GM19467 (cell line): ENCODE measurements around the gene BMAL1.
A peak's percentile ranks its signal among the peaks of the same experiment; 100 is the strongest.

Experiments used
- ATAC-seq: cut with Tn5 transposase; IDR thresholded peaks from one replicate; pipeline ENCODE4 v1.9.1; 2021; ENCODE audit warnings: mild to moderate bottlenecking, moderate library complexity; ENCODE audit not compliant: unreplicated experiment

Gene BMAL1

DNA sequence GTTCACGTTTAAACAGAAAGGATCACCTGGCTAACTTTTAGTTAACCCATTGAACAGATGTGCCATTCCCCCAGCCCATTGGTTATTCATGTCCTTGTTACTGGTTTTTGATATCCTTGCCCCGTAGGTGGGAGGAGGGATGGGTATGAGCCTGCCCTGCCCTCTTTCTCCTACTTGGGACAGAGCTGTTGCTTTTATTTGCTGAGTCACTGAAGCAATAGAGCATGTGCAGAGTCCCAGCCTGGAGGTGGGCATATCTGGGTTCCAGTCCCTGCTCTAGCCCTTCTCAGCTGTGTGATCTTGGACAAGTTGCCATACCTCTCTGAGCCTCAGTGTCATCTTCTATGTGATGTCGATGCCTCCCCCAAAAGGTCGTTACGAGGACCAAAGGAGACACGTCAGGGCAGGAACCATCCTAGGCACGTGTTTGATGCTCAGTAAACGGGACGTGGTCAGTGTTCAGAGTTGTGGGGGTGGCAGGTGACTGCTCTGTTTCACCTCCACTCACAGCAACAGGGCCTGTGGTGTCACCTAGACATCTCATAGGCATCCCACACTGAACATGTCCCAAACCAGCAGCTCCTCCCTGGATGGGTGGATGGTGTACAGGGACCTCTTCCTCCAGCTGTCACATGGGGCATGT, 61.0 kb downstream of the BMAL1 start:
- no peak for ATAC-seq

DNA sequence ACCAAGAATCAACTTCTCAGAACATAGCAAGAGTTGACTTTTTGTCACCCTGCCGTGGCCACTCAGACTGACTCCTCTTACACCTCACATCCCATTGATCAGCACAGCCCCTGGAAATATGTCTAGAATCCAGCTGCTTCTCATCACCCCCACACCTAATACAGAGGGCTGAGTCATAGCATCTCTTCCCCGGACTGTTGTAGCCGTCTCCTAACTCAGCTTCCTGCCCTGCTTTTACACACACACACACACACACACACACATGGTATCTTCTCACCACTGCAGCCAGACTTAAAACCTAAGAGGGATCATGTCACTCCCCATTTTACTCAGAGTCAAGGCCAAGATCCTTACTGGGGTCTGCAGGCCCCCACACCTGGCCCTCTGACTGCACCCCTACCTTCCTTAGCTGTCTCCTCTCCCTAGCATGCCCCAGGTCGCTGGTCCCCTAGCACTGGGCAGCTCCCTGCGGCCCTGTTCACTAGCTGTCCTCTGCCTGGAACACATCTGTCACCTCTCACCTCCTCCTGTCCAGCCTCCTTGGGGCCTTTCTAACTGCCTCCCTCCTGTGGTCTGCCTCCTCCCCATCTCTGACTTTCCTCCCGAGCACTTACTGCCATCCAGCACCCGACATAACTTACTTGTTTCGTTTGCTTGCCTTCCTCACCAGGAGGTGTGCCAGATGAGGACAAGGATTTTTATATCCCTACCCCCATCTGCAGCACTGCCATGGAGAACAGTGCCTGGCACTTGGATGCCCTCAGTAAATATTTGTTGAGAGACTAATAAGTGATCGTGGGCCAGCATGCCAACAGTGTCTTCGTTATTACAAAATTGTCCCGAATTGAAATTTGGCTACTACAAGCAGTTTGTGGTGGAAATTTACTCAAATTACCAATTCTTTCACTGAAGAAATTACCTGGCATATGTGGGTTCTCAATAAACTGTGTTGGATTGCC, 61.9 kb downstream of the BMAL1 start:
- ATAC-seq = no peak

DNA sequence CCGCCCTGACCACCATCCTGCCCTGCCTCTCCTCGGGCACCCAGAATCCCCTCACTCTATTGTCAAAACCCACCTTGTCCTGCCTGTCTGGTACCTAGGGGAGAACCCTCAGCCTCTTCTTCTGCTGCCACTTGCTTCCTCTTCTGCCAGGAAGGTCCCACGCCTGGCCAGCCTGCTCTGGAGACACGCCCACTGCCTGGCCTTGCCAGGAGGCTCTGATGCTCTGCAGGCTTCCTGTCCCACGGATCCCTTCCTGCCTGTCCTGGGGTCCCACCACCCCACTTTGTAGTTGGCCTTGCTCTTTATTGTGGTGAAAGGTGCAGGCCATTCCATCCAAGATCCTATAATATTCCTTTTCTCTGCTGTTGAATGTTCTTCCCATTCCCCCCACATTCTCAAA, 63.4 kb downstream of the BMAL1 start:
- no peak for ATAC-seq

DNA sequence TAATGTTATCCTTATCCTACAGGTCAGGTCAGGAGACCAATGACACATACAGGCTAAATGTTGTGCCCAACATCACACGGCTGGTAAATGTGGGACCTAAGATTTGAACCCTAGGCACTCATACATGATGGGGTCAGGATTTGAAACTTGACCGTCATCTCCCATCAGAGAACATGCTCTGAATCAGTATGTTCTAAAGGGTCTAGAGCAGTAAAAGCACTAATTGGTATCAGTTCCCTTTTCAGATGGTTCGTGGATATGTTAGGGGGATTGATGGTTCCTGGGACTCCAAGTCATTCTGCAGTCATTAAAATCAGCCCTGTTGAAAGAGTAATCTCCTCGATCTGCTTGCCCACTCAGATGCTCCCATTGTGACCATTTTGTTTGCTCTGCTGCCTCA, 65.5 kb downstream of the BMAL1 start:
- peak; percentile 33 for ATAC-seq

DNA sequence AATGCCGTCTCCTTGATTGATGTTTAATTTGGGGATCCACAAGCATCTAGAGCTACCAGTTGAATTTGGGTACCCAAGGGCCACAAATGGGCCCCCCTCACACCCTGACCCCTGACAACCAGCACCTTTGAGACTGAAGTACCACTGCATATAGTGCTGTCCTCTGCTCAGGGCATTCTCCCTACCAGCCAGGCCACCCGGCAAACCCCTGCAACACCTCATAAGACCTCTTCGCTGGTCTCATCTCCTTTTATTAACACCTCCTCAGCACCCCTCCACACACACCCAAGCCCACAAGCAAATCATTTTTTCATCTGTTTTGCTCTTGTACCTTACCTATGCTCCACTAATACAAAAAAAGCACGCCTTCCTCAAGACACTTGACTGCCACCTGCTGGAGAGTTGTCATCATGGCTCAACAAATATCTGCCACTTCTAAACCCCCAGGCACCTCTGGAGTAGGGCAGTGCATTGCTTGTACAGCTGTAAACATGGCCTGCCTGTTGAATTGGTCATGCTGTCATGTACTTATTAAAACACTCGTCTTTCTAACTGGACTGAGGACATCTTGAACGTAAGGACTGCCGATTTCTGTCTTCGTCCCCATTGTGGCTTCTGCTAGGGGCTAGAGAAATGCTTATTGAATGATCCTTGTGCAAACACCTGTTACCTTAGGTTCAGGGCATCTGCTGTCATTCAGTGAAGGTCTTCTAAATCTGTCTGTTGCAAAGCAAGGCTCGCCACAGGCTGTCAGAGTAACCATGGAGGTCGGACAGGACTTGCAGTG, 66.5 kb downstream of the BMAL1 start:
- ATAC-seq = peak; percentile 45

DNA sequence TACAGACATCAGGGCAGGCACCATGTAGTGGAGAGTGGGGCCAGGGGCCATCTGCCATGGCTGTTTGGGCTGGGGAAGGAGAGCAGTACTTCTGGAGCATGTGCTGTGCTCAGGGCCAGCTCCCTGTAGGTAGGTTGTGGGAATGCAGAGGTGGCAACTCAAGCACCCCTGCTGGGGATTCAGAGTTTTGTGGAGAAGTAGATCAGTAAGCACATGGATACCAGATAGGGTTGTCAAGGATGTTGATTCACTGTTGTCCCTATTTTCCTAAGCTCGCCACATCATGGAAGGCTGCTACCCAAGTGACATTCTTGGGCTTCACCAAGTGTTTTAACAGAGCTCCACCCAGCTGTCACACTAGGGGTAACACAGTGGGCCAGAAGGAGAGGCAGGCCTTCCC, 67.2 kb downstream of the BMAL1 start:
- ATAC-seq = no peak

DNA sequence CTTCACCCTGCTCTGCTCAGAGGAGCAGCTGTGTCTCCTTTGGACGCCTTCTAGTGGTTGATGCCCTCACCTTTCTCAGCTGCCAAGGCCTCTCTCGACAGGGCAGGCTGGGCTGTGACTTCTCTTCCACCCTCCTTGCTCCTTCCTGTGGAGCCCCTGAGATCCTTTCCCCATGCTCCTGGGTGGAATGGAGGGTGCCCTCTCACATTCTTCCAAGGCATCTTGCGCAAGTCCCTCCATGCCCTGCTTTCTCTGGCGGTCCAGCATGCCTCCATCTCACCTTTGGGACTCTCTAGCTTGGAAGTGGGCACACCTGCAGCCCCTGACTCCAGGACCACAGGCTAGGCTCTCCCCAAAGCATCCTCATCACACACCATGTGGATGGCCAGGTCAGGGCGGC, 68.9 kb downstream of the BMAL1 start:
- no peak for ATAC-seq

DNA sequence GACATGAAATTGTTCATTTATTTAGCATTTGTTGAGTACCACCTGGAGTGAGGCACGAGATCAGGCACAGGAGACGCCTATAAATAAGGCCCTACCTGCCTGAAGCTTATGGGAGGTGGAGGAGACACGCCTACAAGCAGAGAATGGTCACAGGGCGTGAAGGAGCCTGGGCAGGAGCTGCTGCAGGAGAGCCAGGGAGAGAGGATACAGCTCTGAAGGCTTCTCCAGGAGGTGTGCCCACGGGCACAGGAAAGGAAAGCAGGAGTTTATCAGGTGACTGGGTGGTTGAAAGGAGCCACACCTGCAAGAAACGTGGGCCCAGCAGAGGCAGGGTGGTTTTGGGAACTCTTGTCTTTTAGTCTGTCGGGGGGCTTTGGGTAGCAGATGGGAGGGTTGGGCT, 70.3 kb downstream of the BMAL1 start:
- ATAC-seq = no peak

DNA sequence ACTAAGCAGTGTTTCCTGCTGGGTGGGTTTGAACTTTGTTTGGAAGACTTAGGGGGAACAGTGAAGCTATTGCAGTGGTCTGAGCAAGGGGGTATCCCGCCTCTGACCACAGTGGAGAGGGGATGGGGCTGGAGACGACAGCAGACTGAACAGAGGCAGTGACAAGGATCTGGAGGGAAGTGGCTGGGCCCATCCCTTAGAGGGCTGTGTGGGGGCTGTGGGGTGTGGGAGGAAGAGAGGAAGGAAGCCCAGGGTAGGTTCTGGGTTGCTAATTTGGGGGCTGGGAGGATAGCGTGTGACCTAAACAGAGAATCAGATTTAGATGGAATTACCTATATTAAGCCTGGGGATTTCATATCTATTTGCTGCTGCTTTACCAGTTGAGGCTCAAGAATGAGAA, 70.7 kb downstream of the BMAL1 start:
- ATAC-seq = no peak

DNA sequence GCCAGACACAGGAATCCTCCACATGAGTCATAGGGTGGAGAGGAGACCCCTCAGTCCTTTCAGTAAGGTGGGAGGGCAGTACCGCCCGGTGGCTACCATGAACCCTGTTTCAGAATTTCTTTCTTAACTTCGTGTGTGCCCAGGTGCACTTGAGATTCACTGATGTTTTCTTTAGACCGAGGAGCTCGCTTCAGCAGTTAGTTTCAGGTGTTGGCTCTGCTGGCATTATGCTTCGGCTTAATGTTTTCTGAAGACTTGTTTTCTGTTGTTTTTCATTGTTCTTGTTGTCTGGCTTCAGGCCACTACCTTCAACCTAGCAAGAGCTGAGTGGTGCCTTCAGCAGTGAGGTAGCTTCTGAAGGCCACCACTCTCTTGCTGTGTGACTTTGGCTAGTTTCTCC, 71.5 kb downstream of the BMAL1 start:
- no peak for ATAC-seq

DNA sequence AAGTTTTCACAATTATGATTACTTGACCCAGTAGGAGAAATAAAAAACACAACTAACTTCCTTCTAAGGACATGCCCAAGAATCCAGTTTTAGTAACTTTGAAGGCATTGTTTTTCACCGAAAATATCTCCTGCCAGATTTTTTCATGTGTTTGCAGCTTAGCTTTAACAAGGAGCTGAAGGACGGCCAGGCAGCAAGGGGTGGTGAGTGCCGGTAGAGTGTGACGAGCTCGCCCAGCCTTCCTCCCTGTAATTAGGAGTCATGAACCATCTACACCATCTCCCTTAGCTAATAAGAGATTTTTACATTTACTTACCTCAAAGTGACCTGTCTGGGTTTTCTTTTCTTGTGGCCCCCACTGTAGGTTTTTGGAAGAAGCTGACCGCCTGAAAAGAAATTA, 72.0 kb downstream of the BMAL1 start:
- ATAC-seq = no peak

DNA sequence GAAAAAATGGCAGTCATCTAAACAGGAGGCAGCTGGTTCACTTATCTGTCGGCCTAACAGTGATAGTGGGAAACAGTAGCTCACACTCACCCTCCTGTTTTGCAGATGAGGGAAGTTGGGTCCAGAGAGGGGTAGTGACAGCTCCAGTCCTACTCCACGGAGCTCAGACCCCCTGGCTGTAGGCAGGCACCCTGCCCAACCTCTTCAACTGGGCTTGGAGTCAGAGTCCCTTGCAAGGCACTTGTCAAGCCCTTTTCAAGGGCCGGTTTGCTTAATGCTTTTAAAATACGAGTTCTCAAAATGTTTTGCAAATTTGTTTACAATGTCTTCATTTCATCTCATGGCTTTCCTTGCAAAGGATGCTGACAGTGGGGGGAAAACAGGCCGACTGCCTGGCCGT, 75.1 kb downstream of the BMAL1 start:
- ATAC-seq = no peak

DNA sequence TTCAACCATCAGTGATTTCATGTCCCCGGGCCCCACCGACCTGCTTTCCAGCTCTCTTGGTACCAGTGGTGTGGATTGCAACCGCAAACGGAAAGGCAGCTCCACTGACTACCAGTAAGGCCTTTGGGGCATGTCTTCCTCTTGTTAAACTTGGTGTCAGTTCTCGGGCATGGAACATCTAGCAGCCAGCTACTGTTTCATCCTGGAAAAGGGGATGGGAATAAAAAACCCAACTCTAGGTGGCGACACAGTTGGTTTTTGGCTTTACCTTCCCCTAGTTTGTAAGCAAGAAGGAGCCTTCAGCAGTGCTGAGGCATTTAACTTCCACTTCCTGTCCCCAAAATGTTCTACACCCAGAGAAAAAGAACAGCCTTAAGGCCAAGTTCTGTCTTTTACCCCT, 76.7 kb downstream of the BMAL1 start:
- no peak for ATAC-seq

DNA sequence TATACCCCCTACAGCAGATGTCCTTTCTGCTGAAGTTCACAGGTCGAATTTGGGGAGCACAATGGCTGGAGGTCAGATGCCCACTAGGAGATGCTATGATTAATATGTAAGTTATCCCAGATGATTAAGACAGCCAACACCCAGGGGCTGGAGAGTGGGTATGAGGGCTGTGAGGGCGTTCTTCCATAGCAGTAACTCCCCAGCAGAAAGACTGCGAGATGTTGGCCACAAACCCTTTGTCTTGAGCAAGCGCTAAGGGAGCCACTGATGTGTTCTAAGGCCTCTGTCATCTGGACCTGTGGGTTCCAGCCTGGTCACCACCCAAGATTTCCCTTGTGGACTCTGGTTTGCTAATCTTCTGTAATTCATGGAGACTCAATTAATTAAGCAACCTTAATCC, 77.6 kb downstream of the BMAL1 start:
- no peak for ATAC-seq

DNA sequence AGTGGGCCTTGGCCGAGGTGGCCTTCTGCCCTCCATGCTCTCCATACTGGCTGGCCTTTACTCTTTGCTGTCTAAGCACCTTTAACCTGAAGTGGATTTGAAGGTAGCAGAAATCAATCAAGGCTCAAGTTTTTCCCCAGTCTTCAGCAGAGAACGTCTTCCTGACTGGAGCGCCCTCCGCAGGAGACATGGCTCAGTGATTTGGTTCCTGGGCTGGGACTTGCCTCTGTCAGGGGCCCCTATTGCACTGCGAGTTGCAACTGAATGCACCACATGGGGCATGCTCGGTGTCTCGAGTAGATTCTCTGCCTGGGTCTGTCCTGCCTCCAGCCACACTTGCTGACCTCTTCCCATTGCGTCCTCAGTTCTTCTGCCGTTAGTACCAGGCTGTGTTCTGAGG, 79.6 kb downstream of the BMAL1 start:
- ATAC-seq = no peak

DNA sequence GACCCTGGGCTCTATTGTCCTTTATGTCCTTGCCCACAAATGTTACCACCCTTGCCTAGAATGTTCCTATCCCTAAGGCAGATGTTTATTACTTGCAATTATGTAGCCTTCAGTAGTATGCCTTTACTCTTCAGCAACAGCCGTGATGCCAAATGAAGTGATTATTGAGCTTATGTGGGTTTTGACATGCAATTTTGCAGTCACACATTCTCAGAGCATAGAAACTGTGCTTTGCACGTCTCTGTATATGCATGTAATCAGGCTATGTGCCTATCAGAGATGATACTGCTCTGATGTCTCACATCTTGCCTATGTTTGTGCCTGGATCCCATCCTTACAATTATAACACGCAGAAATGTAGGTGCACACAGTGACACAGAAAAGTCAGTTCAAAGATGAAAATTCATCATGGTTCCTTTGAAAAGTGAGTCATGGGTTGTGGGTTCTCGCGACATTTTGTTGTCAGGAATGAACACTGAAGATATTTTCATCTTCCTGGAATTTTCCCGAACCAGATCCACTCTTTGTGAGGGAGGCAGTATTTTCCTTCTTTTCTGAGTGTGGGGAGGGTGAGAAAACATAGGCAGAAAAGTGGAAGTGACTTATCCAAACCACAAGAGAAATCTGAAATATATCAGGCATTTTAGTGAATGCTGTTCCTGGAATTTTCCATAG, 81.1 kb downstream of the BMAL1 start:
- ATAC-seq = no peak

DNA sequence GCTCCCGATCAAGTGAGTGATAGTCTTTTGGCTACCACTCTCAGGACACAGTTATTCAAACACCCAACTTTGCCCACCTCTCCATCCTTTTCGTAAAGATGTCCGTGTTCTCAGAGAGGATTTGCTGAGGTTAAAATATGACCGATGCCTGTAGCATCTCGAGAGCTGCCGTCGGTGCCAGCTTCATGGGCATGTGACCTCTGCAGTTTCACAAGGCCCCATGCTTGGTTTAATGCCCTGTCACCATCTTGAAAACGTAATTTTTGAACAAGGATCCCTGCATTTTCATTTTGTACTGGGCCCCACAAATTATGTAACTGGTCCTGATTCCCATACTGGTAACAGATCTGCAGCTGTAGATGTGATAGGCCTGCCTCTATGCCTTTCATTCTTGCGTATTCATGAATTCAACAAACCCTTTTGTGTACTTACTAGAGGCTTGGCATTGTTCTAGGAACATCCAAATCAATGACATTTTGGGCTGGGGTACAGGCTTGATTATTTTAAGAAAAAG, 85.1 kb downstream of the BMAL1 start:
- ATAC-seq = no peak

DNA sequence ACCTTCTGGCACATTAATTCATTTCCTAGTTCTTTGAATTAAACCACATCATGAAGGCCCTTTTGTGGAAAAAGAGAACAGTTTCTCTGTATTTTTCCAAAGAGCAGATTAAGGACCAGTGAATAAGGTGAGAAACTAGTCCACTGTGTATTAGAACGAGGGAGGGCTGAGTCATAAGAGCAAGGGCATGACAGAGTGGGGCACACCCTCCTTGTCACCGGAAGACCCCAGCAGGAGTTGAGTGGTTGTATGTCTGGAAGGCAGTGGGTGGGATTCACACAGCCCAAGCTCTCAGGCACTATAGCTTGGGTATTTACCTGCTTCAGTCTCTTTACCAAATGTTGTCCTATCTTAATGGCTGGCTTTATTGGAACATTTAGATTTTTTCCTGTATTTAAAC, 86.8 kb downstream of the BMAL1 start:
- no peak for ATAC-seq

DNA sequence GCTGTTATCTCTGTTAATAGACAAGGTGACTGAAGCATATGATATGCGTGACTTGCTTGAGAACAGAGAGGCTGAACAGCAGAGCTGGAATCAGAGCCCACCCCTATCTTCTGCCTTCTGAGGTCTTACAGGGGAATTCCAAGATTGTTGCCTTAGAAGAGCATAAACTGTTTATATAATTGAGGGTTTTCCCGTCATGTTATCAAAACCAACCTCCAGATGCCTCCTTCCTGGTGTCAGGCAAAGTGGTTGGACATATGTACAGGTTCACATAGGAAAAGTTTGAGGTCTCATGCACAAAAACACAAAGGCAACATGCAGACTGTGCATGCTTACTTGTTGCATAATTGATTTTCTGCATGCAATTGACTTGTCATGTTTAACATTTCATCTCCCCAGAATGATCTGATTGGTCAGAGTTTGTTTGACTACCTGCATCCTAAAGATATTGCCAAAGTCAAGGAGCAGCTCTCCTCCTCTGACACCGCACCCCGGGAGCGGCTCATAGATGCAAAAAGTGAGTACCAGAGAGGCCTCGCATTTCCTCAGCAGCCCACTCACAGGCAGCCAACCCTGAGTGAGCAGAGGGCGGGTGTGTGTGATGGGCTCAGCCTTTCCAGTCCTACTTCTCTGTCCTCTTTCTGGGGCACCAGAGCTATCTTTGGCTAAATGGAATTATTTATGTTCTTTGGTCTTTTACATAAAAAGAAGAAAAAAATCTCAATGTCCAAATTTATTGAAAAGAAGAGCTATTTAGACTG, 88.9 kb downstream of the BMAL1 start:
- no peak for ATAC-seq

DNA sequence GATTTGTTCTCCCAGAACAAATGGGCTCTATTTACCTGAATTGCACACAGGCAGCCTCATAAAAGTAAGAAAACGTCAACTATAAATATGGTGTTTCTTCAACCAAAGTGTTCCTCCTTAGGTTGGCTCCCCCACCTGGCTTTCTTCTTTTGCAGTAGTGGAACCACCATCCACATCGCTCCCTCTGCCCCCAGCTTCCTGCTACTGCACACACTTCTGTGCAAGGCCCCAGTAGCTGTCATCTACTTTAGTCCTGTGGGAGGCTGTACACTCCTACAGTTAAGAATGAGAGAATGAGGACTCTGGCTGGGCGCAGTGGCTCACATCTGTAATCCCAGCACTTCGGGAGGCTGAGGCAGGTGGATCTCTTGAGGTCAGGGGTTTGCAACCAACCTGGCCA, 89.5 kb downstream of the BMAL1 start:
- no peak for ATAC-seq
